OCI-M1 (cell line): ENCODE data around the gene MRTFA.

Experiments used
- DNase-seq: peaks from one replicate; lab custom pipeline; 2025; lab: John Stamatoyannopoulos, UW

Gene MRTFA

GRCh38 chr22:40410731-40411505 is 225.6 kb downstream of the MRTFA start:
- DNase-seq = no peak

GRCh38 chr22:40410272-40410671 is 226.2 kb downstream of the MRTFA start:
- DNase-seq = no peak

DNA sequence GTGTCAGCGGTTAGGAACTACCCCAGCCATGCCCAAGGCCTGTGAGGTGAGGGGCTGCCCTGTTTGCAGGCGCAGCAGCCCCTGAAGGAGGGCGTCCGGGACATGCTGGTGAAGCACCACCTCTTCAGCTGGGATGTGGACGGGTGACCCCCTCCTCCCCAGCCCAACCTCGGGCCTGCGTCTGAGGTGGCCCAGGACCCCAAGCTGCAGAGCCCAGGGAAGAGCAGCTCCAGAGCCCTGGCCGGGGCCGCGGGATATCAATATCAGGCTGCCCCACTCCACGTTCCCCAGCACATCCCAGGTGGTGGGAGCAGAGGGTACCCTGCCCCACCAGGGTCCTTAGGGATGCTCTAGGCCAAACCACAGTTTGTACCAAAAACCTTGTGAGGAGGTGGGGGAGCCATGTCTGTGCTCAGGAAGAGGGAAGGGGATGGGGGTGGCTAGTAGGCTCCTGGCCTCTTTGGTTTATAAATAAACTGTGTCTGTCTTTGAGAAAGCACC is 226.9 kb downstream of the MRTFA start:
- no peak for DNase-seq

- DNase-seq = no peak
These were observed 227.6 kb downstream of the MRTFA start for GRCh38 chr22:40408718-40409612.

GRCh38 chr22:40407831-40408717 is 228.4 kb downstream of the MRTFA start:
- no peak for DNase-seq

GRCh38 chr22:40407021-40407761 is 229.3 kb downstream of the MRTFA start:
- no peak for DNase-seq

- DNase-seq = no peak
These were observed 230.2 kb downstream of the MRTFA start for GRCh38 chr22:40406063-40406890.

DNA sequence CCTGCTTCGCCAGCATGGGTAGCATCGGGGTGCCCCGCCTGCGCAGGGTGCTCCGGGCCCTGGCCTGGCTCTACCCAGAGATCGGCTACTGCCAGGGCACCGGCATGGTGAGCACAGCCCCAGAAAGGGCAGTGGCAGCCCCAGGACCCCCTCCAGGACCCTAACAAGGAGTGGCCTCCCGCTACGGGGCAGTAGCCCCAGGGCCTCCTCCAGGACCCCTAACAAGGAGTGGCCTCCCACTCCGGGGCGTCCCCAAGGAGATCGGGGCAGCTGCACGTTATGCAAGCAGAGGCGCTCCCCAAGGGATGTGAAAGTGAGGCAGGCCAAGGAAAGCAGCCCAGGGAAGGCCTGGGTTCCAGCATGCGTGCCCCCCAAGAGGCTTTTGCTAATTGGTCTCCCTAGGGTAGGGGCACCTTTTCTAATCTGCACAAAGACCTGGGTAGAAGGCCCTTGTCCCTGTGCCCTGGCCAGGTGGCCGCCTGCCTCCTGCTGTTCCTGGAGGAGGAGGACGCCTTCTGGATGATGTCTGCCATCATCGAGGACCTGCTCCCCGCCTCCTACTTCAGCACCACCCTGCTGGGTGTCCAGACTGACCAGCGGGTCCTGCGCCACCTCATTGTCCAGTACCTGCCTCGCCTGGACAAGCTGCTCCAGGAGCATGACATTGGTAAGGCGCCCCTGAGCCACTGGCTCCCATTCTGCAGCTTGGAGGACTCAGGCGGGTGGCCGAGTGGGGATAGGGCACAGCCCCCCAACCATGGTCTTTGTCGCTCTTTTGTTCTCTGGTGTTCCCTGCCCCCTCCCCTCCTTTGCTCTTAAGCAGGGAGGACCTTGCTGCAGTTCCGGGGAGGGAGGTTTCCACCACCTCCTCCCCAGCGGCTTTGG is 231.1 kb downstream of the MRTFA start:
- DNase-seq = no peak

DNA sequence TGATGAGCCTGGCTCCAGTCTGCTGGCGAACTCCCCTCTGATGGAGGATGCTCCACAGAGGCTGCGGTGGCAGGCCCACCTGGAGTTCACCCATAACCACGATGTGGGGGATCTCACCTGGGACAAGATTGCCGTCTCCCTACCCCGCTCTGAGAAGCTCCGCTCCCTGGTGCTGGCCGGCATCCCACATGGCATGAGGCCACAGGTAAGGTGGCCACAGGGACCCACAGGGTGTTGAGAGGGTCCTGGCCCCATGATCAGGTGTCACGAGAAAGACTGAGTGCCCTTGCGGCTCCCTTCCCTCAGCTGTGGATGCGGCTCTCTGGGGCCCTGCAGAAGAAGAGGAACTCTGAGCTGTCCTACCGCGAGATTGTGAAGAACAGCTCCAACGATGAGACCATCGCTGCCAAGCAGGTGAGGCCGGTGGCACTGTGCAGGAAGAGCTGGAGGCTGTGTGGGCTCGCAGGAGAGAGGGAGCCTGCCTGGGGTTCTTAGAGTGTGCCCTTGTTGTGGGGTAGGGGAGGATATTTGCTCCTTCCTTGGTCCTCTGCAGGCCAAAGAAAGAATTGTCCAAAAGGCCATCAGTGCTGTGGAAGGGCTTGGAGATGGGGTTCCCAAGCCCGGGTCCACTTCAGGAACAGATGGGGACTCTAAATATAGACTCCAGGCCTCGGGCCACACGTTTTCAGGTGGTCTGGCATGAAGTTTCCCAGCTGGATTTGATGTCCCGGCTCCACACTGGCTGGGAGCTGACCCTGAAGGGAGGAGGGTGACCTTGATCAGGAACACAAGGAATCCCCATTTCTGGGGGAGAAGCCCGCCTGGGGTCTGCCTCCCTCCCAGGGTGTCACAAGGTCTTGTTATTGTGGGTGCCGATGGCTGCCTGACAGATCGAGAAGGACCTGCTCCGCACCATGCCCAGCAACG is 232.0 kb downstream of the MRTFA start:
- DNase-seq = no peak

- DNase-seq = no peak
These were observed 232.9 kb downstream of the MRTFA start for GRCh38 chr22:40403651-40404050.

- no peak for DNase-seq
These were observed 233.4 kb downstream of the MRTFA start for GRCh38 chr22:40403141-40403540.

DNA sequence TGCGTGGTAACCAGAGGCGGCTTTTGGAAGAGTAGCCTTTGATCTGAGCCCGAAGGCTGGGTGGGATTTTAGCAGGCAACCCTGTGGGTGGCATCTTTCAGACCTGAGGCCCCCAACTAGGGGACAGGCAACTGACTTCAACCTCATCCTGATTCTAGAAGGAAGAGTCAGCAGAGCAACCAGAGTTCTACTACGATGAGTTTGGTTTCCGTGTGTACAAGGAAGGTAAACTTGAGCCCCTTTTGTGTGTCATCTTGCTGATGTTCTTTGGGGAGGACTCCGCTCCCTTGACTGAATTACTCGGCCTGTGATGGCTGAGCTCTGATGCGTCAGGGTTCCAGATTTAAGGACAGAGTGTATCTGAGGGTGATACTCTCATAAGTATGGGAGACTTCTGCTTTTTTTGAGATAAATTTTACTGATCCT is 234.5 kb downstream of the MRTFA start:
- no peak for DNase-seq

DNA sequence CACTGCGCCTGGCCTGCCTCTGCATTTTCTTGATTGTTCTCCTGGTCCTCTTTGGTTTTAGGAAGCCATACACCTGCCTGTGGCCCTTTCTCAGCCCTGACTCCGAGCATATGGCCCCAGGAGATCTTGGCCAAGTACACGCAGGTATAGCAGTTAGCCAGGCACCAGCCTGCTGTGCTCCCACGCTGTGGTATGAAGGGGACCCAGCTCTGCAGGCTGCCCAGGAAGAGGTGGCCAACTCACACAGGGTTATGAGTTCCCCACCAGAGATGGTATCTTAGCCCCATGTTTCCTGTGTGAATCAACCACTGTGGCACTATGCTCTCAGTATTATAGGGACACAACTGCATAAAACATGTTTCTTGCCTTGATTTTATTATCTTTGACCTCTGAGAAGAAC is 235.0 kb downstream of the MRTFA start:
- DNase-seq = no peak

- peak; percentile 90 for DNase-seq
These were observed 236.4 kb downstream of the MRTFA start for GRCh38 chr22:40400159-40400558.

GRCh38 chr22:40399621-40400020 is 236.9 kb downstream of the MRTFA start:
- no peak for DNase-seq

DNA sequence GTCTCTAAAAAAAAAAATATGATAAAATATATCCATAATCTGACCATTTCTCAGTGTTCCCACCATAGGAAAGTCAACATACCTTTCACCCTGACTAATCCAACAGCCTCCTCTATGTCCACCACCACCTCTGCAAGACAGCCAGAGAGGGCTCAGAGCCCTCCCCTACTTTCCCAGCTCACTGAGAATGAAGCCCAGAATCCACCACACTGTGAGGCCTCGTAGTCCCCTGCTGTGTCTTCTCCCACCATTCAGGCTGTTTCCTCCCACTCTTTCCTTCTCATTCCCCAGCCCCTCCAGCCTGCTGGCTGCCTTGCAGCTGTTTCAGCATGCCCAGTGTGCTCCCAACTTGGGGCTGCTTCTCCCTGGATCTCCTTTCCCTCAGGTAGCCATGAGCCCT is 239.1 kb downstream of the MRTFA start:
- DNase-seq = no peak

- DNase-seq = no peak
These were observed 239.6 kb downstream of the MRTFA start for GRCh38 chr22:40396882-40397281.

GRCh38 chr22:40395607-40396006 is 240.9 kb downstream of the MRTFA start:
- DNase-seq = no peak
